Gastroesophageal sphincter (tissue), 3 donors: ENCODE results near the gene CNTRL.

Experiments used
- CTCF ChIP-seq, 4 experiments: fragments of 200-600 bp in 2 of 4; fragments of 450-650 bp in 2 of 4; sonication (generic) in 1 of 4; IDR thresholded peaks; one replicate each; pipeline ENCODE4 v1.5.1; 2017 to 2019; ENCODE audit warnings: antibody characterized with exemption in 4 of 4, mild to moderate bottlenecking in 2 of 4, moderate library complexity in 2 of 4
- EP300 ChIP-seq: sonication (generic); formaldehyde crosslinking; IDR thresholded peaks from one replicate; pipeline ENCODE4 v1.6.1; 2017; ENCODE audit warnings: antibody characterized with exemption, mild to moderate bottlenecking
- POLR2A ChIP-seq, 2 donors: fragments of 450-650 bp; IDR thresholded peaks; one replicate each; pipeline ENCODE4 v1.6.1; 2017; ENCODE audit warnings: antibody characterized with exemption in 2 of 2, mild to moderate bottlenecking in 2 of 2, moderate library complexity in 1 of 2
- POLR2AphosphoS5 ChIP-seq: sonication (generic); formaldehyde crosslinking; IDR thresholded peaks from one replicate; pipeline ENCODE4 v1.6.1; 2017; ENCODE audit warnings: antibody characterized with exemption

DNA sequence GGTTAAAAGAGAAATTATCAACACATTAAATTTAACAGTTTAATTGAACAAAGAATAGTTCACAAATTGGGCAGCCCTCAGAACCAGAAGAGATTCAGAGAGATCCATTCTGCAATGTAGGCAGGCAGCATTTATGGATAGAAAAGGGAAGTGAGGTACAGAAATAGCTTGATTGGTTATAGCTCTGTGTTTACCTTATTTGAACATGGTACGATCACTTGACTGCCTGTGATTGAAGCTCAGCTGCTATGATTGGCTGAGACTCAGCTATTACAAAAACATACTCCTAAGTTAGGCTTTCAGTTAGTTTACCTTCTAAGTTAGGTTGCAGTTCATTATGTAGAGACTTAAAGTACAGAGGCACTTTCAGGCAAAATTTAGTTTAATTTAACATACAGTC lies 7.3 kb downstream of the CNTRL start:
- TF ChIP-seq POLR2A (IDR thresholded peaks at IDR 0.05): no peak
- TF ChIP-seq POLR2AphosphoS5: no peak
- no peak for TF ChIP-seq CTCF (IDR thresholded peaks at IDR 0.05)
- no peak for TF ChIP-seq EP300
